NCI-H187 treated with DMSO at 0.1 percent for 48 hours (cell line): Measurements from ENCODE around the gene UBQLN4.

Experiments
- DNase-seq: peaks from one replicate; lab custom pipeline; 2025; lab: John Stamatoyannopoulos, UW

UBQLN4 gene

GRCh38 chr1:156012051-156012817, 41.4 kb downstream of the UBQLN4 start:
- no peak for DNase-seq

- no peak for DNase-seq
These were observed 44.2 kb downstream of the UBQLN4 start for GRCh38 chr1:156009404-156009803.

GRCh38 chr1:156006666-156007376, 46.8 kb downstream of the UBQLN4 start:
- DNase-seq, result no peak

DNA sequence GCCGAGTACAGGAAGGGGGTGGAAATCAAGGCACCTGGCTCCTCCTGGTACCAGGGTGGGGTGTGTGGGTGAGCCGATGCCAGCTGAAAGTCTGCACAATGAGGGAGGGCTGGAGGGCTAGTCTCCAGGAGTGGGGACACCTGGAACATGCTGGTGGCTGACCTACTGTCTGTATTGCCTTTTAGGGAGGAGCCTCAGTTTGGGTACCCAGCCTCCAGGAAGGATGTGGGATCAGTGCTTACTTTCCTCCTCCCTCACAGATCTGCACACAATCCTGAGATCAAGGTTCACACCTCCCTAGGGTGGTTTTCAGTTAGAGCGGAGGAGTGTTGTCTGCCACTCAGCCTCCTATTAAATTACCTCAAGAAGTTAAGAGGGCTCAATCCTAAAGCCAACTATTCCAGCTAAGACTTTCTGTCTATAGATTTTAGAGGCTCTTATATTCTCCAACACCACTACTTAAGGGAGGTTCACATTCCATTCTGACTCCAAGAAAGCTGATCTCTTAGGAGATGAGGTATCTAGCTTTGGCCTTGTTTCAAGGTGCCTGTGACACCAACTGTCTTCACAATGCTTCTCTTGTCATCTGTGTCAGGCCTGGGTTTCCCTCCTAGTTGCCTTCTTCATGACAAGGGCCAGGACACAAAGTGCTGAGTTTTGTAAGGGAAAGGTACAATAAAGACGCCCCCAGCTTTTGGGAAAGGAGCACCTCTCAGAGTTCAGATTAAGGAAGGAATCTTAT, 48.6 kb downstream of the UBQLN4 start:
- no peak for DNase-seq

DNA sequence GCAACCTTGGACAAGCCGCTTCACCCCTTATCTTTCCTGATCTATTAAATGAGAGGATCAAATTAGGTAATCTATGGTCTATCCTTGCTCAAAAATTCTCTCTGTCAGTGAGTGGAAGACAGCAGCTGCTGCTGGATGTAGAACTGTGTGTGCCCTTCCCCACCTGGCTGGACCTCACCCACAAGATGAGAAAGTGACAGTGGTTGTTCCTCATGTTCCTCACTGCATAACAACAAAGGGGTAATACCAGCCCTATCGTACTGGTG, 49.7 kb downstream of the UBQLN4 start:
- DNase-seq, result no peak

- DNase-seq, result no peak
These were observed 51.2 kb downstream of the UBQLN4 start for GRCh38 chr1:156002188-156002911.

GRCh38 chr1:156001662-156002171, 51.9 kb downstream of the UBQLN4 start:
- DNase-seq, result no peak

DNA sequence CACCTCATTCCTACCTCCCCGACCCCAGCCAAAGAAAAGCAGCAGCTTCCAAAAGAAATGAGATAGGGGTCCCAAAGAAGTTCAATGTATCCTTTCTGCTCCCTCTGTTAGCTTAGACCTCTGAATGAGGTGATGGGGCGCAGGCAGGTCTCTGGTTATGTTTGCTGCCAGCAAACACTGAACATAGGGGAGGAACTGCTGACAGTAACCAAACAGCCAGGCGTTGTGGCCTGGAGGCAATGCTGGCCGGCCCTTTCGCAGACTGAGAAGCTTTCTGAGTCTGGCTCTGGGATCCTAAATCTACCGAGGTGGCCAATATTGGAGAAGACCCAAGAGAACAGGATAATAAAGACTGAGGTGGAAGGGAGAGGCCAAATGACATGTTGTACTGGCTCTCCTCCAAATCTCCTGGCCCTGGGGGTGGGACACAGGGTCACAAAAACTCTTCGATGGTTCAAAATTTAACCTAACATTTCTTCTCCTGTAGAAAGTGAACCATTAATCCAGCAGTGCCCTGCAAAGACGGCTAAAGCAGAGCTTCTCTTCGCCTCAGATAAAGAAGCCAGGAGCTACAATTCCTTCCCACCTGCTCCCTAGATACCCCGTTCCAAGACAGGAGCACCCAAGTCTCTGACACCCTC, 52.5 kb downstream of the UBQLN4 start:
- DNase-seq, result no peak

GRCh38 chr1:155999964-156000363, 53.6 kb downstream of the UBQLN4 start:
- DNase-seq, result no peak

GRCh38 chr1:155996166-155996565, 57.4 kb downstream of the UBQLN4 start:
- DNase-seq, result no peak

GRCh38 chr1:155993595-155993994, 60.0 kb downstream of the UBQLN4 start:
- no peak for DNase-seq

DNA sequence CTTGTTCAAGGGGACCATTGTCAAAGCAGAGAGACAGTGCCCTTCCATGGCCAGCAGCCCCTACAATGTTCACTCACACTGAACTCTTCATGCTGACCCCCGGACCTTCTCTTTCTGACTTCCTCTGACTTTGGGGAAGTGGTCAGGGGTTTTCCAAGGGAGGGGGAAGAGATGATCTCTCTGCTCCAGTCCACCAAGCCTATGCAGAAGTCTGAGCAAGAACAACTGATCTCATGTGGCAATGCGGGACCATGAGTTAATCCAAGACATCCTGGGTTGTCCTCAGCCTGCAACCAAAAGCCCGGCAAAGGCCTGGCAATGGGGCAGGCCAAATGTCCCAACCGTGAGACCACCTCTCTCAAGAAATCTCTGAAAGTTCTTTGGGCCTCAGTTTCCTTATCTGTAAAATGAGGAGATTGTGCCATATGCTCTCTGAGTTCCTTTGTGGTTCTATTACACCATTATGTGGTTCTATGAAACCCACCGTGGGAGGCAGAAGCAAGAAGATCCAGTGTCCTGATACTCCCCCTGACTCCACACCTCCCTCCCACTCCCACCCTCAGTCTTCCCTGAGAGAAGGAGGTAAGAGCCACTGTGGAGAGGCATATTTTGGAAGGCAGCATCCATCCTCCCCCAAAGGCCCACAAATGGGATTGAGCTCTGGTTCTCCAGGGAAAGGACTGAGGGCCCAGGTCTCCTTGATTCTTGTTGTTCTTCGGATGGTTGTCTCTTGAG, 63.4 kb downstream of the UBQLN4 start:
- DNase-seq, result no peak

DNA sequence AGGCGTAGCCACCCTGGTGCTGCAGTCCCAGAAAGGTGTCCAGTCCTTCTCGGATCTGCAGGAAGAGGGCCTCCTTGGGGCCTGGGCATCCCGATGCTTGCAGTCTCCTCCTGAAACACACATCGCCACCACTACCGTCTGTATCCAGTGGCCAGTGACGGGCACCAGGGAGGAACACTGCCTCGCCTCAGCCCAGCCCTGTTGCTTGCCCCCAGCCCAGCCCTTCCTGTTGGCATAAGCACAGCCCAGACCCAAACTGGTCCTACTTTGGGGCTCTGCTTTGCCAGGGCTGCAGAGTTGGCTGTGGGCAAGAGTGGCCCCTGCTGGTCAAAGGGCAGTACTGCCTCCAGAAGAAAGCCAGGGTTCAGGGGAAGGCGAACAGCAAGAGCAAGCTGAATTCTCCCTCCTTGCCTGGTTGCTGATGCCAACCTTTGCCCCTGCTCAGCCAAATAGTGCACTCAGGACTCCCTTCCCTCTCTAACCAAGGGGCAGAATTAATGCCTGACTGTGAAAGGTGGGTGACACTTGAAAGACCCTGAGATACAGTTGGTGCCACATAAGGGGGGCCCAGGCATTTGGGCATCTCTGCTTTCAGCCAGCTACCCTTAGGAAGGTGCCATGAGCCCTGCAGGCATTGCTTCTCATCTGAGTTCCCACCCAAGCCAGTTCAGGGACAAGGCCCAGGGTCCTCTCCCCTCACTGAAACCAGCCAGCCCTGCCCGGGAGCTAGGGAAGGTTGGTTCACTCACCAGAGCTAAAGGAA, 64.2 kb downstream of the UBQLN4 start:
- DNase-seq, result no peak
